ENCODE measurements around the gene PLLP.
"Not testable (repeated sequence)": the region's sequence is repeated elsewhere in the genome, so short reads cannot be mapped to it uniquely, and the experiment has no call there.

Gene PLLP

DNA sequence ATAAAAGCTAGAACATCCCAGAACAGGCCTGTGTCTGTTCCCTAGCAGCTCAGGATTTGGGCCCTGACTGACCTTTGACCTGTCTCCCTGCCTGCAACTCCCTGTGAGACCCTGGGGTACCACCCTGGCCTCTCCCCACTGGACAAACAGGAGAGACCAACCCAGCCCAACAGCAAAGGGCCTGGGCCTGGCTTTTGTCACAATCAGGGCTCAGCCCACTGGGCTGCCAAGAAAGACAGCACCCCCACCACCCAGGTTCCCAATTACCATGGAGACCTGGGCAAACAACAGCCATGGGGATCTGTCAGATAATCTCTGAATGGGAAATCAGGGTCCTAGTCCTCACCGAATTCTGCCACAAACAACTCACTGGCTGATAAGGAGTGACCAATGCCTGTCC lies 11.1 kb downstream of the PLLP start:
- DNase-seq (ENCODE audit: low spot score): no peak

DNA sequence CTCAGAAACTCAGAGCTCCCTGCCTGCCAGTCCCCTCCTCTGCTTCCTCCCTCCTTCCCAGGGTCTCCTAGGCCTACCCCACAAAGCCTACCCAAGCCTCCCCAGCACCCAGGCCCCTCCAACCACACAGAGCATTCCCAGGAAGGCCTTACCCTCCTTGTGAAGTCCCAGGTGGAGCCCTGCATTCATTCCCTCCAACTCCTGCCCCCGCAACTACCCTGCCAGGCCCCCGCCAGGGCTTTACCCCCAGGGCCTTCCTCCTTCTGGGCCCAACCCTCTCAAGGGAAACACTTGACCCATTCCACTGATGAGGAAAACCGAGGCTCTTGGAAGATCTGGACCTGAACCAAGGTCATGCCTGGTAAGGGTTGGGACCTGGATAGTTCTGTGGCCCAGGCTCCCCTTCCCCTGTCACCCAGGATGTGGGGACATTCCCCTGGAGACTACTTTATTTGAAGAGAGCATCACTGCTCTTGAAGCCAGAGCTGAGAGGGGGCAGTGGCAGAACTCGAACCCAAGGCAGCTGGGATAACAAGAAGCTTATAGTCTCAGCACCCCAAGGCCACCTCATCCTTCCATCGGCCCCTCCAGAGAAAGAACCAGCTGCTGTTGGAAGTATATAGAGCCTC lies 12.5 kb downstream of the PLLP start:
- no peak for DNase-seq (ENCODE audit: low spot score)

GRCh38 chr16:57271063-57271345 lies 13.5 kb downstream of the PLLP start:
- DNase-seq (ENCODE audit: low spot score): no peak

DNA sequence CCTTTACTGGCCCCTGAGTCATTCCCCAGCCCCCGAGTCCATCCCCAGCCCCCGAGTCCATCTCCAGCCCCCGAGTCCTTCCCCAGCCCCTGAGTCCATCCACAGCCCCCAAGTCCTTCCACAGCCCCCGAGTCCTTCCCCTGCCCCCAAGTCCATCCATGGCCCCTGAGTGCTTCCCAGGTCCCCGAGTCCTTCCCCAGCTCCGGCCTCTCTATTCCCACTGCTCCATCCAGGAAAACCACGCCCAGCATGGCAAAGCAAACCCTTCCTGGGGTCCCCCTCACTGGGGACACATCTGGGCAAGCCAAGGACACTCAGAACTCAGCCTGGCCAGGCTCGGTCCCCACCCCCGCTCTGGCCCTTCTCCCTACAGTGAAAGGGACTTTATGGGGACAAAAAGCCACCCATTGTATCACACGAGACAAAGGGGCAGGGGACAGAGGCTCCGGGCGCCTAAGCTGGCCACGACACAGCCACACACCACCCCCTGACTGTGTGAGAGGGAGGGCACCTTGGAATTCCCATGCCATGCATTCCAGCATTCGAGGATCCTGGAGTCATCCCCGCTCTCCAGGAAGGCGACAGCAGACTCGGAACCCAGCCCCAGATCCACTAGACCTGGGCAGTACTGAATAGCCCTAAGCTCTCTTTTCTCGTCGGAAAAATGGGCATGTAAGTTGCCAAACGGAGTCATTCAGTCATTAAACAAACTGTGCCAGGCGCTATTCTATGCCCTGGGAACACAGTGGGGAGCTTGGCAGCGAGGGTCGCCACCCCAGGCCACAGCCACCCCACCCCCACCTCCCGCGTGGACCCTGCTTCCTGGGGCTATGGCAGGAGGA lies 14.0 kb downstream of the PLLP start:
- no peak for DNase-seq (ENCODE audit: low spot score)

- DNase-seq (ENCODE audit: low spot score): no peak
Measured at GRCh38 chr16:57268804-57269800, 15.4 kb downstream of the PLLP start.

DNA sequence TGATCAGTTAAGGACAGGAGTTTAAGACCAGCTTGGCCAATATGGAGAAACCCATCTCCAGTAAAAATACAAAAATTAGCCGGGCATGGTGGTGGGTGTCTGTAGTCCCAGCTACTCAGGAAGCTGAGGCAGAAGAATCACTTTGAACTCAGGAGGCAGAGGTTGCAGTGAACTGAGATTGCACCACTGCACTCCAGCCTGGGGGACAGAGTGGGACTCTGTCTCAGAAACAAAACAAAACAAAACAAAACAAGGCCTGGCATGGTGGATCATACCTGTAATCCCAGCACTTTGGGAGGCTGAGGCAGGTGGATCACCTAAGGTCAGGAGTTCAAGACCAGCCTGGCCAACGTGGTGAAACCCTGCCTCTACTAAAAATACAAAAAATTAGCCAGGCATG lies 17.1 kb downstream of the PLLP start:
- not testable (repeated sequence) for DNase-seq (ENCODE audit: low spot score)

- DNase-seq (ENCODE audit: low spot score): no peak
Measured at GRCh38 chr16:57266531-57267260, 17.8 kb downstream of the PLLP start.

GRCh38 chr16:57265850-57266530 lies 18.5 kb downstream of the PLLP start:
- DNase-seq (ENCODE audit: low spot score): no peak

GRCh38 chr16:57264950-57265371 lies 19.5 kb downstream of the PLLP start:
- no peak for DNase-seq (ENCODE audit: low spot score)

DNA sequence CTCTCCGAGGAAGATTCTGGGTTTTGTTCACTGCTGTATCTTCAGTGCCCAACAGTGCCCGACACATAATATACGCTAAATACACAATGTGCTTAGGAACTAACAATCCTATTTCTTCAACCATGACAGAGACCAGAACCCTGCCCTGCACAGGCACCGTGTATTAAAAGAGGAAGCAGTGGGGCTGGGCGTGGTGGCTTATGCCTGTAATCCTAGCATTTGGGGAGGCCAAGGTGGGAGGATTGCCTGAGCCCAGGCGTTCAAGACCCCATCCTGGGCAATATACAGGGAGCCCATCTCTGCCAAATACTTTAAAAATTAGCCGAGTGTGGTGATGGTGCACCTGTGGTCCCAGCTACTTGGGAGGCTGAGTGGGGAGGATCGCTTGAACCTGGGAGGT lies 20.1 kb downstream of the PLLP start:
- DNase-seq (ENCODE audit: low spot score): no peak

DNA sequence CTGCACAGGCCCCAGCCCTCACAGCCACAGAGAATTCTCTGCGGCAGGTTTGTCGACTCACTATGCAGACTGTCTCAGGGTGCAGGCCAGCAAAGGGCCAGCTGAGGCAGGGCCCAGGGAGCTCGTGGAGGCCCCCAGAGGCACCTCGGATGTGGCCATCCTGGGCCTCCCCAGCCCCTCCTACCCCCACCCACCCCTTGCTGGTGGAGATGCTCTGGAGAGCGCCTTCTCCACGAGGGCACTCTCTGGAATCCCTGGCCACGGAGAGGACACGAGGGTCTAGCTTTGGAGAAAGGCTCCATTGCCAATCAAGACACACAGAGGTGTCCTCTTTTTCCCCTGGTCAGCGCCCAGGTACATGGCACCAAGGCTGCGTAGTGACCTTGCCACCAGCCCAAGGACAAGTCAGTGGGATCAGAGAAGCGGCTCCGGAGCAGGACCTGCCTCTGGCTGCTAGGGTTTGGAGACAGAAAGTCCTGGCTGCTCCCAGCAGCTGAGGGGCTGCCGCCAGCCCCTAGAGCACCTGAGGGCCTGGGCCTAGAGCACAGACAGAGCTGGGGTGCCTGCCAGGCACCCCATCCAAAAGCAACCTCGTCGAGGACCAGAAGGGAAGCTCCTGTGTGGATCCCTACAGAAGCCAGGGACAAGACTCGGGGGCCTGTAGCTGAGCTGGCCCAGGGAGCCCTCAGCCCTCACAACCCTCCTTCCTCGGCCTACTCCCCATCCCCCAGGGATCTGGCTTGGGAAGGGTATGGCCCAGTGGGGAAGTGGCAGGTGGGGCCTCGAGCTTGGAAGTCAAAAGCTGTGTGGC lies 20.7 kb downstream of the PLLP start:
- no peak for DNase-seq (ENCODE audit: low spot score)

DNA sequence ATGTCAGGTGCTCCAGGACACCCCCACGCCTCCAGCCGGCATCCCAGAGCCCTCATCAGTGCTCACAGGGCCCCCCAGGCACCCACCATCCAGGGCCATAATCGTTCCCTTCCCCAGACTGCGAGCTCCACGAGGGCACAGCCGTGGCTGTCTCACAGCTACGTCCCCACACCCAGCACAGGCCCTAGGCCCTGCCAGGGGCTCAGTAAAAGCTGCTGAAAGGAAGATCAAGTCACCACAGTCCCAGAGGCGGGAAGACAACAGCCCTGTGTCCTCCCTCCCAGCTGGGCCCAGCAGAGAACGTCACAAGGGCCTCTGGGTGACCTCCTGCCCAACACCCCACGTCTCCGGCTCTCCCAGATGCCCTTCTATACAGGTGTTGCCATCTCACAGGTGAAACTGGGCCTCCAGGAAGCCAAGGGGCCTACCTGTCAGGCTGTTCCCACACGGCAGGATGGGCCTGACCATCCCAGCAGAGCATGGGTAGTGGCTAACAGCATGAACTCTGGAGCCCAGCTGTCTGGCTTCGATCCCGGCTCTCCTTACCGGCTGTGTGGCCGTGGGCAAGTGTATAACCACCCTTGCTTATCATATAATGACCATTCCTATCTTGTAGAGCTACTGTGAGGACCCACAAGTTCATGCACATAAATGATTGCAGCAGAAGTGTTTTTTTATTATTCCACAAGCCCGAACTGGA lies 21.5 kb downstream of the PLLP start:
- DNase-seq (ENCODE audit: low spot score): no peak

GRCh38 chr16:57261806-57262205 lies 22.7 kb downstream of the PLLP start:
- no peak for DNase-seq (ENCODE audit: low spot score)

DNA sequence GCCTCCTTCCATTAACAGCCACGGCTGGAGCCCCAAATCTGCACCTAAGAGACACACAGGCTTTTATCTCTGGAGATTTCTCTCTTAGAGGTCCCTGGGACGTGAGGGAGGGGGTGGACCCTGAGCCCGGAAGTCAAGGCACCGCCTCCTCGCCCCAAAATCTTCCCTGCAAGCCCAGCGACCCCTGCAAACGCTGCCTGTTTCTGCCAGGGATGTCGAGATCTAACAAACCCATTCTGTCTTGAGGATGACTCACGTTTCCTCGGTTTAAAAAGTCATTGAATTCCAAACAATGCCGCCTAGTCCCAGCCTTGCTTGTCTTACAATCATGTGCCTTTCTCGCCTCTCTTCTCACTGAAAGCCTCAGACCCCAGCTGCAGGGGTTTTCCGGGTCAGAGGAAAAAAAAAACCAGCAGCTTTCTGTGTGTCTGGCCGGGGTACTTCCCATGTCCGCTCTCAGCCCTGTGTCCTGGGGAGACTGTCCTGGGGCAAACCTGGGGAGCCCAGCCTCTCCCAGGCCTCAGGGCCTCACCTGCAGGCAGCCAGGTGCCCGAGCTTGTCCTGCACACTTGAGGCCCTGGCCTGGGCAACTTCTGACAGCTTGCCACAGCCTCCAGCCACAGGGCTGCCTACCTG lies 24.1 kb downstream of the PLLP start:
- DNase-seq (ENCODE audit: low spot score): no peak

GRCh38 chr16:57258910-57259475 lies 25.5 kb downstream of the PLLP start:
- no peak for DNase-seq (ENCODE audit: low spot score)

GRCh38 chr16:57258226-57258909 lies 26.1 kb downstream of the PLLP start:
- no peak for DNase-seq (ENCODE audit: low spot score)

GRCh38 chr16:57257455-57258070 lies 26.9 kb downstream of the PLLP start:
- no peak for DNase-seq (ENCODE audit: low spot score)
